GM12878 (cell line): ENCODE data around the gene ASAP2. TPM values are rescaled to one million over a fixed set of nuclear protein-coding genes. Genes with fewer than 3 reads are reported as not detected.

Experiments
- ATAC-seq: fragments of 200-7000 bp; cut with Tn5 transposase; 3 replicates; pipeline ENCODE4 v1.9.1; 2020; ENCODE audit warnings: mild to moderate bottlenecking, moderate library complexity
- BruUV-seq: library from RNA; stranded (reverse); fragments of 400-500 nt; replicated peaks from 2 replicates; lab custom pipeline; 2021; lab: Mats Ljungman, UMichigan
- CTCF ChIA-PET: fragments of 300-600 bp; sonication (Branson Sonifier 250); formaldehyde crosslinking; extraction: SDS; loops from one replicate; lab custom pipeline; 2021; ENCODE audit warnings: inconsistent platforms; lab: Yijun Ruan, JAX
- POLR2A ChIA-PET: fragments of 350-600 bp; formaldehyde crosslinking; extraction: SDS; loops from one replicate; lab custom pipeline; 2021; ENCODE audit warnings: inconsistent platforms; lab: Charles Lee
- RAD21 ChIA-PET: fragments of 300-600 bp; sonication (Branson Sonifier 250); formaldehyde crosslinking; loops from one replicate; lab custom pipeline; 2023; ENCODE audit warnings: antibody characterized with exemption; ENCODE audit not compliant: unreplicated experiment; lab: Charles Lee
- SMC1A ChIA-PET: fragments of 300-600 bp; sonication (Branson Sonifier 250); formaldehyde crosslinking; loops from one replicate; lab custom pipeline; 2023; ENCODE audit not compliant: unreplicated experiment, uncharacterized antibody; lab: Charles Lee
- DNase-seq: peaks from one replicate; pipeline ENCODE4 v3.0.0-alpha.2; 2011; ENCODE audit warnings: low read depth, low spot score
- FAIRE-seq: peaks from 3 replicates; lab custom pipeline; 2011; peaks lifted over from hg19 to GRCh38; lab: Jason Lieb, UNC
- H2AFZ ChIP-seq: 2 replicates; pipeline ENCODE4 v1.6.0; 2011; ENCODE audit warnings: low read depth, low read length, control low read depth; ENCODE audit not compliant: control insufficient read depth
- H3K27ac ChIP-seq: 2 replicates; pipeline ENCODE4 v1.5.1; 2011; ENCODE audit warnings: control low read depth; ENCODE audit not compliant: control insufficient read depth, insufficient read depth
- H3K27me3 ChIP-seq, 2 experiments: replicated peaks in 1 of 2; 2 replicates each; pipeline versions ENCODE4 v1.6.0 to v1.6.1; 2011; ENCODE audit warnings: low read length in 1 of 2; ENCODE audit not compliant: control insufficient read depth in 2 of 2, insufficient read depth in 2 of 2
- H3K36me3 ChIP-seq, 2 experiments: 2 replicates each; pipeline ENCODE4 v1.5.1; 2011; ENCODE audit warnings: low read length in 1 of 2; ENCODE audit not compliant: control insufficient read depth in 2 of 2, insufficient read depth in 2 of 2
- H3K4me1 ChIP-seq: 2 replicates; pipeline ENCODE4 v1.6.1; 2011; ENCODE audit warnings: mild to moderate bottlenecking, low read length, moderate library complexity, mixed read lengths; ENCODE audit not compliant: control insufficient read depth, insufficient read depth
- H3K4me2 ChIP-seq: 2 replicates; pipeline ENCODE4 v1.6.0; 2011; ENCODE audit warnings: control low read depth; ENCODE audit not compliant: control insufficient read depth, insufficient read depth
- H3K4me3 ChIP-seq: fragments of 200-600 bp; sonication (generic); 2 replicates; pipeline ENCODE4 v1.5.1; 2016
- H3K79me2 ChIP-seq: 2 replicates; pipeline ENCODE4 v1.6.0; 2011; ENCODE audit warnings: low read length; ENCODE audit not compliant: control insufficient read depth, insufficient read depth
- H3K9ac ChIP-seq: 2 replicates; pipeline ENCODE4 v1.8.0; 2011; ENCODE audit warnings: low read length, control low read depth, mixed read lengths; ENCODE audit not compliant: control insufficient read depth, insufficient read depth
- H3K9me3 ChIP-seq: replicated peaks from 3 replicates; pipeline ENCODE4 v1.5.1; 2011; ENCODE audit warnings: mild to moderate bottlenecking, low read length; ENCODE audit not compliant: control insufficient read depth, insufficient read depth
- H4K20me1 ChIP-seq: 2 replicates; pipeline ENCODE4 v1.6.0; 2011; ENCODE audit not compliant: control insufficient read depth, insufficient read depth
- BCL11A ChIP-seq: IDR thresholded peaks from 2 replicates; pipeline ENCODE4 v1.6.1; 2011; ENCODE audit warnings: low read depth, low read length
- BRCA1 ChIP-seq: IDR thresholded peaks from 2 replicates; pipeline ENCODE4 v1.6.1; 2011; ENCODE audit warnings: low read depth, low read length, improper control_type of control experiment
- CBX3 ChIP-seq: fragments of 200-600 bp; sonication (generic); IDR thresholded peaks from 2 replicates; pipeline ENCODE4 v1.6.1; 2016; ENCODE audit warnings: low read depth, borderline replicate concordance
- CREM ChIP-seq: IDR thresholded peaks from 2 replicates; pipeline ENCODE4 v1.6.1; 2014; ENCODE audit warnings: antibody characterized with exemption, low read depth
- E4F1 ChIP-seq: fragments of 450-650 bp; IDR thresholded peaks from 2 replicates; pipeline ENCODE4 v1.6.1; 2018; ENCODE audit warnings: borderline replicate concordance, mild to moderate bottlenecking; ENCODE audit not compliant: partially characterized antibody
- FOXM1 ChIP-seq: IDR thresholded peaks from 2 replicates; pipeline ENCODE4 v1.6.1; 2012; ENCODE audit warnings: low read depth, mild to moderate bottlenecking, inconsistent platforms, low read length, moderate library complexity
- GABPA ChIP-seq: IDR thresholded peaks from 2 replicates; pipeline ENCODE4 v1.6.1; 2014; ENCODE audit warnings: antibody characterized with exemption, low read depth, mild to moderate bottlenecking, inconsistent platforms
- GATAD2B ChIP-seq: fragments of 450-650 bp; conservative IDR thresholded peaks from 2 replicates; pipeline ENCODE4 v1.6.1; 2017; ENCODE audit warnings: low read depth, mild to moderate bottlenecking, moderate library complexity
- LARP7 ChIP-seq: fragments of 450-650 bp; IDR thresholded peaks from 2 replicates; pipeline ENCODE4 v1.6.1; 2017; ENCODE audit warnings: mild to moderate bottlenecking
- MEF2B ChIP-seq: fragments of 450-650 bp; IDR thresholded peaks from 2 replicates; pipeline ENCODE4 v1.6.1; 2018; ENCODE audit warnings: mild to moderate bottlenecking, moderate library complexity; ENCODE audit not compliant: partially characterized antibody, poor library complexity, severe bottlenecking
- PAX5 ChIP-seq: IDR thresholded peaks from 2 replicates; pipeline ENCODE4 v1.6.1; 2011; ENCODE audit warnings: low read depth, low read length, borderline replicate concordance
- POU2F2 ChIP-seq: IDR thresholded peaks from 3 replicates; pipeline ENCODE4 v1.6.1; 2011; ENCODE audit warnings: low read depth, mild to moderate bottlenecking, low read length, borderline replicate concordance
- RUNX3 ChIP-seq: IDR thresholded peaks from 2 replicates; pipeline ENCODE4 v1.6.1; 2012; ENCODE audit warnings: low read length, inconsistent platforms
- TARDBP ChIP-seq: IDR thresholded peaks from 2 replicates; pipeline ENCODE4 v1.6.1; 2016; ENCODE audit warnings: borderline replicate concordance
- YBX1 ChIP-seq: fragments of 450-650 bp; IDR thresholded peaks from 2 replicates; pipeline ENCODE4 v1.6.1; 2016; ENCODE audit warnings: antibody characterized with exemption
- ZNF622 ChIP-seq: fragments of 450-650 bp; IDR thresholded peaks from 2 replicates; pipeline ENCODE4 v1.6.1; 2017; ENCODE audit warnings: mild to moderate bottlenecking, inconsistent platforms
- WGBS: methylation state at CpG from one replicate; pipeline ENCODE4 v1.1.6; 2016; ENCODE audit warnings: low lambda C conversion rate; ENCODE audit not compliant: insufficient replicate concordance, insufficient coverage; ENCODE audit errors: missing lambda C conversion rate; 5-methylcytosine and 5-hydroxymethylcytosine counted together
- in situ Hi-C: fragments of 300-500 bp; cut with MboI; formaldehyde crosslinking; loops from 9 replicates; pipeline ENCODE4 v1.14.3; 2018; ENCODE audit warnings: mixed read lengths
- intact Hi-C: fragments of 100-400 bp; cut with micrococcal nuclease; formaldehyde crosslinking; loops from one replicate; pipeline ENCODE4 v1.14.2; 2022; ENCODE audit not compliant: unreplicated experiment
- polyA plus RNA-seq, 11 experiments: library from polyadenylated mRNA; depleted of rRNA in 4 of 11; unstranded in 6 of 11; stranded (reverse) in 5 of 11; fragments of >200 nt; fragmentation: Nextera tagmentation in 4 of 11; fragmentation: Illumina TruSeq in 1 of 11; extraction: Ambion mirVana in 4 of 11; extraction: Trizol in 1 of 11; gene quantifications; 1 replicate in 1 of 11; 2 replicates in 10 of 11; pipeline versions ENCODE4 v1.2.1 to v1.2.3, GENCODE V29; 2011 to 2016; ENCODE audit warnings: inconsistent platforms in 2 of 11, missing spikeins in 2 of 11, low read depth in 1 of 11
- total RNA-seq, 4 experiments: library from RNA; depleted of rRNA in 3 of 4; stranded (reverse); fragments of >200 nt in 3 of 4; fragmentation: Illumina TruSeq in 1 of 4; extraction: Trizol in 1 of 4; gene quantifications; 2 replicates each; pipeline versions ENCODE4 v1.2.1 to v1.2.3, GENCODE V29; 2013 to 2021
- TF ChIP-seq, protein P1 (sequence below): fragments of 450-650 bp; IDR thresholded peaks from 2 replicates; pipeline ENCODE4 v1.6.1; 2016; ENCODE audit warnings: mild to moderate bottlenecking, moderate library complexity, borderline replicate concordance
- TF ChIP-seq, protein P2 (sequence below): IDR thresholded peaks from 2 replicates; pipeline ENCODE4 v1.6.1; 2012; ENCODE audit warnings: low read depth, low read length, improper control_type of control experiment

The ASAP2 gene
- total and polyA plus RNA-seq, 10 of the 15 experiments (the other 5 are each of a cell fraction or from before 2014, with no cell fraction given), result 0.05 to 0.27 (median 0.07) TPM; not detected in 4

- Histone ChIP-seq H3K4me1 (no peaks in the 10 kb centered on the region; the same call in 1 of the 2 replicates), H3K9me3 (no peaks in the 10 kb centered on the region), H3K4me2 (no peak overlapping the region), H3K4me3 (no peak overlapping the region), H3K79me2 (no peaks in the 10 kb centered on the region), H3K27me3 (no peaks in the 10 kb centered on the region; a peak in 2 of 4 replicates), H3K9ac (no peak overlapping the region), H2AFZ (no peak overlapping the region), H3K27ac (no peak overlapping the region), H4K20me1 (no peaks in the 10 kb centered on the region), H3K36me3 (no peaks in the 10 kb centered on the region)
- in situ Hi-C loops, result no loop called here
- intact Hi-C loops, result loop anchor here (10.0 kb wide), 1 partner anchor 187 kb away; no protein-coding TSS in a partner anchor
- SMC1A ChIA-PET, result interaction anchor here (0.9 kb wide), 1 partner anchor 8 kb away, joined by 4 read pairs; no protein-coding TSS in a partner anchor
- CTCF ChIA-PET, result interaction anchor here (1.1 to 2.1 kb wide), 3 partner anchors 127 to 195 kb away, joined by 3 to 9 read pairs (median 7); no protein-coding TSS in a partner anchor
- FAIRE-seq (no peak), ATAC-seq (no peak), DNase-seq (no peak)
- no TSS peak for BruUV-seq
- RAD21 ChIA-PET, result no interaction called here
- POLR2A ChIA-PET, result no interaction called here
- WGBS, result 54% methylated on average over 13 of the region's 13 CpGs
- TF ChIP-seq ZNF622 (no peak), FOXM1 (no peak), E4F1 (no peak), BCL11A (no peak), TARDBP (no peak), PAX5 (no peak), CREM (no peak), RUNX3 (no peak), CBX3 (no peak), LARP7 (no peak), YBX1 (no peak), GATAD2B (no peak), MEF2B (no peak), POU2F2 (no peak), GABPA (no peak), BRCA1 (no peak)
- TF ChIP-seq, protein P1, sequence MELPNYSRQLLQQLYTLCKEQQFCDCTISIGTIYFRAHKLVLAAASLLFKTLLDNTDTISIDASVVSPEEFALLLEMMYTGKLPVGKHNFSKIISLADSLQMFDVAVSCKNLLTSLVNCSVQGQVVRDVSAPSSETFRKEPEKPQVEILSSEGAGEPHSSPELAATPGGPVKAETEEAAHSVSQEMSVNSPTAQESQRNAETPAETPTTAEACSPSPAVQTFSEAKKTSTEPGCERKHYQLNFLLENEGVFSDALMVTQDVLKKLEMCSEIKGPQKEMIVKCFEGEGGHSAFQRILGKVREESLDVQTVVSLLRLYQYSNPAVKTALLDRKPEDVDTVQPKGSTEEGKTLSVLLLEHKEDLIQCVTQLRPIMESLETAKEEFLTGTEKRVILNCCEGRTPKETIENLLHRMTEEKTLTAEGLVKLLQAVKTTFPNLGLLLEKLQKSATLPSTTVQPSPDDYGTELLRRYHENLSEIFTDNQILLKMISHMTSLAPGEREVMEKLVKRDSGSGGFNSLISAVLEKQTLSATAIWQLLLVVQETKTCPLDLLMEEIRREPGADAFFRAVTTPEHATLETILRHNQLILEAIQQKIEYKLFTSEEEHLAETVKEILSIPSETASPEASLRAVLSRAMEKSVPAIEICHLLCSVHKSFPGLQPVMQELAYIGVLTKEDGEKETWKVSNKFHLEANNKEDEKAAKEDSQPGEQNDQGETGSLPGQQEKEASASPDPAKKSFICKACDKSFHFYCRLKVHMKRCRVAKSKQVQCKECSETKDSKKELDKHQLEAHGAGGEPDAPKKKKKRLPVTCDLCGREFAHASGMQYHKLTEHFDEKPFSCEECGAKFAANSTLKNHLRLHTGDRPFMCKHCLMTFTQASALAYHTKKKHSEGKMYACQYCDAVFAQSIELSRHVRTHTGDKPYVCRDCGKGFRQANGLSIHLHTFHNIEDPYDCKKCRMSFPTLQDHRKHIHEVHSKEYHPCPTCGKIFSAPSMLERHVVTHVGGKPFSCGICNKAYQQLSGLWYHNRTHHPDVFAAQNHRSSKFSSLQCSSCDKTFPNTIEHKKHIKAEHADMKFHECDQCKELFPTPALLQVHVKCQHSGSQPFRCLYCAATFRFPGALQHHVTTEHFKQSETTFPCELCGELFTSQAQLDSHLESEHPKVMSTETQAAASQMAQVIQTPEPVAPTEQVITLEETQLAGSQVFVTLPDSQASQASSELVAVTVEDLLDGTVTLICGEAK, result no peak
- TF ChIP-seq, protein P2, sequence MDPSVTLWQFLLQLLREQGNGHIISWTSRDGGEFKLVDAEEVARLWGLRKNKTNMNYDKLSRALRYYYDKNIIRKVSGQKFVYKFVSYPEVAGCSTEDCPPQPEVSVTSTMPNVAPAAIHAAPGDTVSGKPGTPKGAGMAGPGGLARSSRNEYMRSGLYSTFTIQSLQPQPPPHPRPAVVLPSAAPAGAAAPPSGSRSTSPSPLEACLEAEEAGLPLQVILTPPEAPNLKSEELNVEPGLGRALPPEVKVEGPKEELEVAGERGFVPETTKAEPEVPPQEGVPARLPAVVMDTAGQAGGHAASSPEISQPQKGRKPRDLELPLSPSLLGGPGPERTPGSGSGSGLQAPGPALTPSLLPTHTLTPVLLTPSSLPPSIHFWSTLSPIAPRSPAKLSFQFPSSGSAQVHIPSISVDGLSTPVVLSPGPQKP, result no peak
Measured at GRCh38 chr2:9332136-9332852, 125.7 kb downstream of the ASAP2 start.
